GM13977 (cell line): Measurements from ENCODE around the gene TMEM120B.
"Not testable (repeated sequence)": the region's sequence is repeated elsewhere in the genome, so short reads cannot be mapped to it uniquely, and the experiment has no call there.

ENCODE experiments used
- DNase-seq: peaks from one replicate; pipeline ENCODE4 v3.0.0; 2012; ENCODE audit warnings: low spot score
- in situ Hi-C: fragments of 300-500 bp; cut with MboI; formaldehyde crosslinking; loops from one replicate; pipeline ENCODE4 v1.12.0; 2022; ENCODE audit warnings: low sequenced_read_pairs, low pct_unique_long_range_greater_than_20kb, mixed read lengths, inconsistent platforms; ENCODE audit not compliant: unreplicated experiment
- TF ChIP-seq, protein P1 (sequence below): IDR thresholded peaks from 2 replicates; pipeline ENCODE4 v1.5.1; 2012; ENCODE audit warnings: mild to moderate bottlenecking, control low read depth; ENCODE audit not compliant: insufficient read depth; ENCODE audit errors: extremely low read depth, missing control alignments

Gene TMEM120B

GRCh38 chr12:121676190-121676589, 36.4 kb upstream of the TMEM120B start:
- no peak for DNase-seq
- TF ChIP-seq, protein P1, sequence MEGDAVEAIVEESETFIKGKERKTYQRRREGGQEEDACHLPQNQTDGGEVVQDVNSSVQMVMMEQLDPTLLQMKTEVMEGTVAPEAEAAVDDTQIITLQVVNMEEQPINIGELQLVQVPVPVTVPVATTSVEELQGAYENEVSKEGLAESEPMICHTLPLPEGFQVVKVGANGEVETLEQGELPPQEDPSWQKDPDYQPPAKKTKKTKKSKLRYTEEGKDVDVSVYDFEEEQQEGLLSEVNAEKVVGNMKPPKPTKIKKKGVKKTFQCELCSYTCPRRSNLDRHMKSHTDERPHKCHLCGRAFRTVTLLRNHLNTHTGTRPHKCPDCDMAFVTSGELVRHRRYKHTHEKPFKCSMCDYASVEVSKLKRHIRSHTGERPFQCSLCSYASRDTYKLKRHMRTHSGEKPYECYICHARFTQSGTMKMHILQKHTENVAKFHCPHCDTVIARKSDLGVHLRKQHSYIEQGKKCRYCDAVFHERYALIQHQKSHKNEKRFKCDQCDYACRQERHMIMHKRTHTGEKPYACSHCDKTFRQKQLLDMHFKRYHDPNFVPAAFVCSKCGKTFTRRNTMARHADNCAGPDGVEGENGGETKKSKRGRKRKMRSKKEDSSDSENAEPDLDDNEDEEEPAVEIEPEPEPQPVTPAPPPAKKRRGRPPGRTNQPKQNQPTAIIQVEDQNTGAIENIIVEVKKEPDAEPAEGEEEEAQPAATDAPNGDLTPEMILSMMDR, result no peak
- in situ Hi-C loops, result loop anchor here (10.0 kb wide), 1 partner anchor 51 kb away; the partner anchor contains the start of gene ORAI1

DNA sequence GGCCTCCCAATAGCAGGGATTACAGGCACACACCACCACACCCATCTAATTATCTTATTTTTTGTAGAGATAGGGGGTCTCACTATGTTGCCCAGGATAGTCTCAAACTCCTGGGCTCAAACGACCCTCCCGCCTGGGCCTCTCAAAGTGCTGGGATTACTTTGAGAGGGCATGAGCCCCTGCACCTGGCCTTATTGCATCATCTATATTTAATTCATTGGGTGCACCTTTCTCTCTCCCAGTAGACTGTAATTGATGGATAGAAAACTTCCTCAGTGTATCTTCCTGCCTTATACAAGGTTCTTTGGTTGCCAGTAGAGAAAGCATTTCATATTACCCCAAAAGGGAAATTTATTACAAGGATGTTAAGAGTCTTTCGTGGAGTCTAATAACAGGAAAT, 34.2 kb upstream of the TMEM120B start:
- no peak for DNase-seq
- in situ Hi-C loops, result loop anchor here (10.0 kb wide), 1 partner anchor 54 kb away; the partner anchor contains the start of gene ORAI1
- TF ChIP-seq, protein P1, result no peak

DNA sequence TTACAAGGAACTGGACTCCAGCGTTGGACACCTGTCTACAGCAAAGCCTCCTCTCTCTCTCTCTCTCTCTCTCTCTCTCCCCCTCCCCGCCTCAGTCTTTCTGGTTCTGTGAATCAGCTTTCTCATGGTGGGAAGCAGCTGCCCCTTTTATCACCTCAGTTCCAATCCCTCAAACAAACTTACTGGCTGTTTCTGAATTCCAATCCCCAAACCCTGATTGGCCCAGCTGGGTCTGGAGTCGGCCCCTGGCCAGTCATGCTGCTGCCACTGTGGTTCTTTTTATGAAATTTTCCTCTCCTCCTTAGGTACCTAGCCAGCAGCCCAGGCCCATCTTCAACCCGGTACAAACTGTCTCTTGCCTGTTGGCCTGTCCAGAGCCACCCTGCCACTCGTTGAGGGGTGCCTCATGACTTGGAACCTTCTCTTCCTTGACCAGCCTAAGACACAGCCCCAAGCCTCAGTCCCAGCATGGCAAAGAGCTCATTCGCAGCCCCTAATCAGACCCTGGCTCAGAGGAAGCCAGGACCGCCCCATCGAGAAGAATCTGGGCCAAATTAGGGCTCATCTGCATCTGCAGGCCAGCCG, 33.7 kb upstream of the TMEM120B start:
- in situ Hi-C loops, result loop anchor here (10.0 kb wide), 1 partner anchor 54 kb away; the partner anchor contains the start of gene ORAI1
- no peak for DNase-seq
- TF ChIP-seq, protein P1, result no peak

GRCh38 chr12:121679661-121680197, 32.8 kb upstream of the TMEM120B start:
- not testable (repeated sequence) for DNase-seq
- in situ Hi-C loops, result loop anchor here (10.0 kb wide), 2 partner anchors 55 to 185 kb away; partner anchors contain the start of gene ORAI1

DNA sequence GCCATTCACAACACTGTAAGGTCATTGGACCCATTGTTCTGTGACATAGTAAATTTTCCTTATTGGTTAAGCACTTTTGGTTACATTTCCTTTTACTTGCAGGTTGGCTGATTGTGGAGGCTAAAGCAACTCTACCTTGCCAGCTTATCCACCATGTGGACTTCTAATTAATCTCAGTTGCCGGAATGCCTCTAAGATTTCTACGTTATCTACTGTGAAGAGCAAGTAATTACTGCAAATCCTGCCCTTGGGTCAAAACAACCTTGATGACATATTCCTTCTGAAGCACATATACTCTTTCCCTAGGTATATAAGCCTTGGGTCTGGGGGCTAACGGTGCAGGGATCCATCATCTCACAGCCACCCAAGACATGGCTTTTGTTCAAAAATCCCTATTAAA, 23.6 kb upstream of the TMEM120B start:
- TF ChIP-seq, protein P1, result no peak
- DNase-seq, result no peak
- in situ Hi-C loops, result loop anchor here (10.0 kb wide), 1 partner anchor 194 kb away; no protein-coding TSS in a partner anchor

GRCh38 chr12:121689430-121689829, 23.1 kb upstream of the TMEM120B start:
- DNase-seq, result no peak
- in situ Hi-C loops, result loop anchor here (10.0 kb wide), 1 partner anchor 195 kb away; no protein-coding TSS in a partner anchor
- TF ChIP-seq, protein P1, result no peak

- DNase-seq, in situ Hi-C loops: not testable (repeated sequence)
Measured at GRCh38 chr12:121692744-121693143, 19.8 kb upstream of the TMEM120B start.
